Mesenchymal stem cell (in vitro differentiated cells and primary cell): Measurements from ENCODE around the gene DHCR24.

Experiments
- DNase-seq: peaks from one replicate; pipeline ENCODE4 v3.0.0-alpha.2; 2013
- H2AFZ ChIP-seq: one replicate; pipeline ENCODE4 v1.6.1; 2013; ENCODE audit warnings: low read depth, mild to moderate bottlenecking, control low read depth, inconsistent platforms, low read length, moderate library complexity
- H2AK5ac ChIP-seq: 2 replicates; pipeline ENCODE4 v1.6.1; 2013; ENCODE audit warnings: low read length, moderate library complexity, mild to moderate bottlenecking, inconsistent platforms; ENCODE audit not compliant: severe bottlenecking
- H2BK120ac ChIP-seq: one replicate; pipeline ENCODE4 v1.6.1; 2013; ENCODE audit warnings: low read depth, mild to moderate bottlenecking, inconsistent platforms, low read length, moderate library complexity
- H2BK12ac ChIP-seq, 2 experiments: one replicate each; pipeline ENCODE4 v1.6.1; 2013; ENCODE audit warnings: inconsistent platforms in 2 of 2, low read length in 2 of 2, mild to moderate bottlenecking in 2 of 2, moderate library complexity in 2 of 2, control low read depth in 1 of 2
- H2BK15ac ChIP-seq: one replicate; pipeline ENCODE4 v1.6.1; 2013; ENCODE audit warnings: mild to moderate bottlenecking, low read depth, inconsistent platforms; ENCODE audit not compliant: poor library complexity, severe bottlenecking
- H2BK5ac ChIP-seq: 2 replicates; pipeline ENCODE4 v1.6.1; 2013; ENCODE audit warnings: low read depth, mild to moderate bottlenecking, low read length, control low read depth, inconsistent platforms; ENCODE audit not compliant: poor library complexity, severe bottlenecking
- H3K14ac ChIP-seq, 2 experiments: one replicate each; pipeline ENCODE4 v1.6.1; 2013; ENCODE audit warnings: inconsistent platforms in 2 of 2, low read length in 2 of 2, control low read depth in 1 of 2, mild to moderate bottlenecking in 1 of 2, moderate library complexity in 1 of 2
- H3K18ac ChIP-seq, 2 experiments: one replicate each; pipeline ENCODE4 v1.6.1; 2013; ENCODE audit warnings: inconsistent platforms in 2 of 2, low read length in 2 of 2, control low read depth in 1 of 2, low read depth in 1 of 2, mild to moderate bottlenecking in 1 of 2
- H3K23ac ChIP-seq, 2 experiments: one replicate each; pipeline ENCODE4 v1.6.1; 2013; ENCODE audit warnings: inconsistent platforms in 2 of 2, low read length in 2 of 2, mild to moderate bottlenecking in 2 of 2, moderate library complexity in 2 of 2, control low read depth in 1 of 2
- H3K27ac ChIP-seq: 2 replicates; pipeline ENCODE4 v1.5.1; 2013; ENCODE audit warnings: mild to moderate bottlenecking, moderate library complexity, low read length, control low read depth, inconsistent platforms; ENCODE audit not compliant: poor library complexity, severe bottlenecking
- H3K27me3 ChIP-seq, 2 experiments: 2 replicates each; pipeline versions ENCODE4 v1.6.1 to v1.7.0; 2013; ENCODE audit warnings: low read length in 2 of 2, mild to moderate bottlenecking in 2 of 2, moderate library complexity in 2 of 2, control low read depth in 1 of 2, inconsistent platforms in 1 of 2; ENCODE audit not compliant: control insufficient read depth in 1 of 2, insufficient read depth in 1 of 2
- H3K36me3 ChIP-seq, 2 experiments: 2 replicates each; pipeline versions ENCODE4 v1.6.1 to v1.7.0; 2013; ENCODE audit warnings: low read length in 2 of 2, control low read depth in 1 of 2, inconsistent platforms in 1 of 2, low read depth in 1 of 2, mild to moderate bottlenecking in 1 of 2; ENCODE audit not compliant: insufficient read depth in 2 of 2, control insufficient read depth in 1 of 2
- H3K4ac ChIP-seq, 2 experiments: one replicate each; pipeline ENCODE4 v1.6.1; 2013; ENCODE audit warnings: inconsistent platforms in 2 of 2, low read length in 2 of 2, mild to moderate bottlenecking in 2 of 2, moderate library complexity in 2 of 2, control low read depth in 1 of 2, low read depth in 1 of 2
- H3K4me1 ChIP-seq: 2 replicates; pipeline ENCODE4 v1.6.1; 2013; ENCODE audit warnings: low read depth, low read length, control low read depth; ENCODE audit not compliant: control insufficient read depth, insufficient read depth
- H3K4me2 ChIP-seq: 2 replicates; pipeline ENCODE4 v1.6.1; 2013; ENCODE audit warnings: low read length, mild to moderate bottlenecking, inconsistent platforms; ENCODE audit not compliant: poor library complexity, severe bottlenecking
- H3K4me3 ChIP-seq, 2 experiments: 2 replicates each; pipeline versions ENCODE4 v1.5.1 to v1.7.0; 2013; ENCODE audit warnings: low read length in 2 of 2, mild to moderate bottlenecking in 2 of 2, control low read depth in 1 of 2, low read depth in 1 of 2; ENCODE audit not compliant: insufficient read depth in 1 of 2
- H3K79me1 ChIP-seq: replicated peaks from 2 replicates; pipeline ENCODE4 v1.6.1; 2013; ENCODE audit warnings: mild to moderate bottlenecking, control low read depth, low read length, inconsistent platforms; ENCODE audit not compliant: poor library complexity, severe bottlenecking
- H3K9ac ChIP-seq: 2 replicates; pipeline ENCODE4 v1.7.0; 2013; ENCODE audit warnings: mild to moderate bottlenecking, low read length, moderate library complexity
- H3K9me3 ChIP-seq: 2 replicates; pipeline ENCODE4 v1.7.0; 2013; ENCODE audit warnings: mild to moderate bottlenecking, low read length; ENCODE audit not compliant: control insufficient read depth
- H4K8ac ChIP-seq: one replicate; pipeline ENCODE4 v1.6.1; 2013; ENCODE audit warnings: inconsistent platforms, mild to moderate bottlenecking, low read length, moderate library complexity
- H4K91ac ChIP-seq: one replicate; pipeline ENCODE4 v1.6.1; 2013; ENCODE audit warnings: mild to moderate bottlenecking, low read length, inconsistent platforms
- WGBS: methylation state at CpG from one replicate; pipeline ENCODE4 v1.1.7; 2013; ENCODE audit warnings: mixed read lengths; 5-methylcytosine and 5-hydroxymethylcytosine counted together

Gene DHCR24

DNA sequence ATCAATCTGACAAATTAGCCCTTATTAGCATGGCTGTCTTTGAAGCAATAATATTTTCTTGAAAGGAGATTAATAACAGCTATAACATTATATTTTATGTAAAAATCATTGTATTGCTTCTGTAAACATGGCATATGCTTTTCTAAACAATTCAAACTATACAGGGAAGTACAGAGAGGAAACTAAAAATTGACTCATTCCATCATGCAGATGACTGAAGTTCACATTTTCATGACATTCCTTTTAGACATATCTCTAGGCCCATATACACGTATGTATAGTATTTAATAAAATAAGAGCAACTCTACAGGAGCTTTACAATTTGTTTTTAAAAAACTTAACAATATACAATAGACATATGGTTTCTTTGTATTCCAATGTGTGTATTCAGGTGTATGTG is 5.6 kb upstream of the DHCR24 start:
- H4K91ac ChIP-seq: no peak overlapping the region
- H3K79me1 ChIP-seq: peaks cover 5% of the 10 kb centered on the region
- no peak overlapping the region for H2AK5ac ChIP-seq
- H3K9me3 ChIP-seq: no peaks in the 10 kb centered on the region
- peaks cover 5% of the 10 kb centered on the region for H3K4me1 ChIP-seq
- no peak for DNase-seq
- H3K9ac ChIP-seq: no peak overlapping the region
- H3K4me2 ChIP-seq: no peak overlapping the region
- H2BK5ac ChIP-seq: no peak overlapping the region
- no peak overlapping the region for H3K14ac ChIP-seq
- no peak overlapping the region for H3K18ac ChIP-seq
- H3K4ac ChIP-seq: no peak overlapping the region
- H2AFZ ChIP-seq: no peak overlapping the region
- no peak overlapping the region for H3K27ac ChIP-seq
- no peaks in the 10 kb centered on the region for H3K27me3 ChIP-seq
- WGBS: no CpG with 5 or more reads among the region's 1 CpG
- no peak overlapping the region for H3K23ac ChIP-seq
- no peak overlapping the region for H2BK120ac ChIP-seq
- no peak overlapping the region for H3K4me3 ChIP-seq
- no peak overlapping the region for H4K8ac ChIP-seq
- no peaks in the 10 kb centered on the region for H3K36me3 ChIP-seq
- H2BK12ac ChIP-seq: no peak overlapping the region
- no peak overlapping the region for H2BK15ac ChIP-seq

DNA sequence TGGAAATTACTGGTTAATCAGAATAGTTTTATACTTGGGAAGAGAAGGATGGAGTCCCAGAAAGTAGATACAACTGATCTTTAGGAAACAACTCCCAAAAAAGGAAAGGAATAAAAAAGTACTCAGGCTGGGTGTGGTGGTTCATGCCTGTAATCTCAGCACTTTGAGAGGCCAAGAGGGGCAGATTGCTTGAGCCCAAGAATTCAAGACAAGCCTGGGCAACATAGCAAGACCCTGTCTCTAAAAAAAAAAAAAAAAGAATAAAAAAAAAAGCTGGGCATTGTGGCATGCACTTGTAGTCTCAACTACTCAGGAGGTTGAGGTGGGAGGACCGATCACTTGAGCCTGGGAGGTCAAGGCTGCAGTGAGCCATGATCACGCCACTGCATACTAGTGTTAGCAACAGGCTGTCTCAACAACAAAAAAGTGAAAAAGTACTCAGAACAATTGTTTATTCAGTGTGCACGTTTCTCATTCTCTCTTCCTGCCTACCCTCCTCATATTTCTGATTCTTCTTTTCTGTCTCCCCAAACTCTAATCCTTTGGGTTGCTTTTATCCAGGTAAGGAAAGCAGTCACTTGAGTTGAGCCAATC is 2.2 kb upstream of the DHCR24 start:
- Histone ChIP-seq H4K91ac (no peak overlapping the region), H3K36me3 (peaks cover 0 to 6% of the 10 kb centered on the region in 2 experiments), H3K4me1 (peaks cover 21% of the 10 kb centered on the region), H3K14ac (no peak overlapping the region), H3K4me2 (no peak overlapping the region), H3K9me3 (no peaks in the 10 kb centered on the region), H3K4ac (no peak overlapping the region), H3K4me3 (no peak overlapping the region), H3K79me1 (peaks cover 9% of the 10 kb centered on the region), H3K27me3 (no peaks in the 10 kb centered on the region), H3K27ac (no peak overlapping the region), H2BK120ac (no peak overlapping the region), H3K23ac (no peak overlapping the region), H2BK5ac (no peak overlapping the region), H3K9ac (no peak overlapping the region), H2AFZ (no peak overlapping the region), H2AK5ac (no peak overlapping the region), H2BK15ac (no peak overlapping the region), H3K18ac (no peak overlapping the region), H2BK12ac (no peak overlapping the region), H4K8ac (no peak overlapping the region)
- WGBS: 93% methylated on average over 3 of the region's 3 CpGs
- no peak for DNase-seq

DNA sequence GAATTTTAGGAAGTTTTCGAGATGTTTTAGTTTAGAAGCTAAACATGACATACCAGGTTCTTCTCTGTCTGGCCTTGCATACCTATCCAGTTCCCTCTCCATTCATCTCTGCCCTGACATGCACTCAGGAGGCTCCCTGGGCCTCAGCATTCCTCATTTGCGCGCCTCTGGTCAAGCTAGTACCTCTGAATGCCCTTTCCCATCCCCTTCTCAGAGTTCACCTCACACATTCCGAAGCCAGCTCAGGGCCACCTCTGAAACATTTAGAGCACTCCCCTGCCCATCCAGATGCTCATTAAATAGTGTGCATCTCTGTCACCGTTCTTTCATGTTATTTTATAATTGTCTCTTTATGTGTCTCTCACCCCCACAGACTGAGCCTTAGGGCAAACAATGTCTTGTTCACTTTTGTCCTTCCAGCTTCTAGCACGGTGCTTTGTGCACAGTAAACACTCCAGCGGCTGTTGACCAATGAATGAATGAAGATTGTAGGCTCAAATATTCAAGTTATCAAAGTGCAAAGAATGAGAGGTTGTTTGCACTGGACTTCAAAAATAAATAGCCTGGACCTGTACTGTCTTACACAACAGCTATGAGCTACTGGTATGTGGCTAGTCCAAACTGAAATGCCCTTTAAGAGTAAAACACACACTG is 1.2 kb upstream of the DHCR24 start:
- H3K9ac ChIP-seq: no peak overlapping the region
- peaks cover 2 to 12% of the 10 kb centered on the region in 2 experiments for H3K36me3 ChIP-seq

DNA sequence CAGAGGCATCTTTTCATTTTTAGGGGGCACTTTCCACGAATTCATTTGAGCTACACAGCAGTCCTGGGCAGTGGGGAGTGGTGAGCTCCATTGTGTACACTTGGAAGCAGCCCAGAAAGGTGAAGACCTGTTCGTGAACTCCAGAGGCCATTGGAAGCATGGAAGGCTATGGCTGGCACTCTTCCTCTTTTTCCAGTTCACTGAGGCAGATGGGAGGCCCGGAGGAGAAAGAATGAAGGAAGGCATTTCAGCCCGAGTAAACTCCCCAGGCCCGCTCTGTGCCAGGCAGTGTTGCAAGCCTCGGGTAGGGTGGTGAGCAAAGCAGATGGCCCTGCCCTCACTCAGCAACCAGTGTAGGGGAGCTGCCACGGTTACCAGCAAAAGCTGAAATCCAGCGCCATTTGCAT is 673 bp upstream of the DHCR24 start:
- H3K23ac ChIP-seq: peak overlapping the region in 1 of 2 experiments; percentile 61
- H2AK5ac ChIP-seq: peak overlapping the region; percentile 17
- peak overlapping the region; percentile 59 to 96 for H2BK12ac ChIP-seq
- no peaks in the 10 kb centered on the region for H3K9me3 ChIP-seq
- H3K27ac ChIP-seq: peak overlapping the region; percentile 61
- H2AFZ ChIP-seq: peak overlapping the region; percentile 87
- peak overlapping the region; percentile 88 for H2BK120ac ChIP-seq
- H4K91ac ChIP-seq: peak overlapping the region; percentile 89
- H3K4me3 ChIP-seq: peak overlapping the region; percentile 78 to 94
- peaks cover 29% of the 10 kb centered on the region for H3K4me1 ChIP-seq
- H2BK15ac ChIP-seq: peak overlapping the region; percentile 99
- peak overlapping the region; percentile 98 for H3K4me2 ChIP-seq
- peaks cover 9% of the 10 kb centered on the region for H3K79me1 ChIP-seq
- peak overlapping the region; percentile 49 to 96 for H3K4ac ChIP-seq
- H3K18ac ChIP-seq: peak overlapping the region; percentile 84 to 92
- H3K36me3 ChIP-seq: peaks cover 8 to 12% of the 10 kb centered on the region in 2 experiments
- peak overlapping the region; percentile 92 for H4K8ac ChIP-seq
- DNase-seq: peak; percentile 19
- no peaks in the 10 kb centered on the region for H3K27me3 ChIP-seq
- peak overlapping the region; percentile 76 for H3K9ac ChIP-seq
- 28% methylated on average over 8 of the region's 8 CpGs for WGBS
- peak overlapping the region; percentile 84 for H2BK5ac ChIP-seq
- H3K14ac ChIP-seq: peak overlapping the region in 1 of 2 experiments; percentile 63

More for the DNA sequence above, 1.2 kb upstream of the DHCR24 start:
- Histone ChIP-seq H3K27ac (peak overlapping the region; percentile 61), H3K4me1 (peaks cover 28% of the 10 kb centered on the region), H2BK120ac (no peak overlapping the region), H3K79me1 (peaks cover 9% of the 10 kb centered on the region), H3K18ac (peak overlapping the region; percentile 84 to 92), H3K23ac (no peak overlapping the region), H3K4me2 (no peak overlapping the region), H4K8ac (peak overlapping the region; percentile 66), H3K4me3 (peak overlapping the region in 1 of 2 experiments; percentile 94), H2BK5ac (no peak overlapping the region), H3K4ac (peak overlapping the region in 1 of 2 experiments; percentile 96), H3K27me3 (no peaks in the 10 kb centered on the region), H3K14ac (no peak overlapping the region), H3K9me3 (no peaks in the 10 kb centered on the region), H2AK5ac (peak overlapping the region; percentile 17), H2BK12ac (peak overlapping the region in 1 of 2 experiments; percentile 63), H4K91ac (peak overlapping the region; percentile 36), H2AFZ (no peak overlapping the region), H2BK15ac (no peak overlapping the region)
- 79% methylated on average over 7 of the region's 7 CpGs for WGBS
- DNase-seq: no peak
